Endodermal cell (in vitro differentiated cells): ENCODE results near the gene BSN. TPM values are rescaled to one million over a fixed set of nuclear protein-coding genes. Genes with fewer than 3 reads are reported as not detected.

Experiments used
- DNase-seq: peaks from one replicate; pipeline ENCODE4 v3.0.0-alpha.2; 2017
- H3K27ac ChIP-seq: 2 replicates; pipeline ENCODE4 v1.5.1; 2013; ENCODE audit warnings: mild to moderate bottlenecking, low read depth, low read length, moderate library complexity
- H3K27me3 ChIP-seq: 2 replicates; pipeline ENCODE4 v1.6.1; 2013; ENCODE audit warnings: mild to moderate bottlenecking, low read length, moderate library complexity; ENCODE audit not compliant: insufficient read depth, control insufficient read depth, poor library complexity, severe bottlenecking
- H3K36me3 ChIP-seq: 2 replicates; pipeline ENCODE4 v1.7.0; 2013; ENCODE audit warnings: mild to moderate bottlenecking, low read length, moderate library complexity; ENCODE audit not compliant: control insufficient read depth, insufficient read depth
- H3K4me1 ChIP-seq: one replicate; pipeline ENCODE4 v1.7.0; 2013; ENCODE audit warnings: low read length; ENCODE audit not compliant: control insufficient read depth, insufficient read depth
- H3K4me3 ChIP-seq: 2 replicates; pipeline ENCODE4 v1.5.1; 2013; ENCODE audit warnings: mild to moderate bottlenecking, low read length, moderate library complexity
- H3K9ac ChIP-seq: 2 replicates; pipeline ENCODE4 v1.6.1; 2013; ENCODE audit warnings: mild to moderate bottlenecking, low read length, moderate library complexity; ENCODE audit not compliant: poor library complexity, severe bottlenecking; ENCODE audit errors: extremely low read depth
- H3K9me3 ChIP-seq: 2 replicates; pipeline ENCODE4 v1.6.1; 2013; ENCODE audit warnings: mild to moderate bottlenecking, low read length, moderate library complexity; ENCODE audit not compliant: control insufficient read depth
- H3K27ac Mint-ChIP-seq: 2 replicates; pipeline ENCODE4 v1.8.0; 2020; ENCODE audit warnings: mixed read lengths
- H3K27me3 Mint-ChIP-seq: 2 replicates; pipeline ENCODE4 v1.8.0; 2021; ENCODE audit warnings: mild to moderate bottlenecking, mixed read lengths; ENCODE audit not compliant: insufficient read depth
- H3K36me3 Mint-ChIP-seq: 2 replicates; pipeline ENCODE4 v1.8.0; 2020; ENCODE audit warnings: low read depth, mixed read lengths
- H3K4me1 Mint-ChIP-seq: 2 replicates; pipeline ENCODE4 v1.8.0; 2020; ENCODE audit warnings: mixed read lengths
- H3K4me3 Mint-ChIP-seq: 2 replicates; pipeline ENCODE4 v1.8.0; 2020; ENCODE audit warnings: mild to moderate bottlenecking, moderate library complexity, mixed read lengths
- H3K9me3 Mint-ChIP-seq: 2 replicates; pipeline ENCODE4 v1.8.0; 2020; ENCODE audit warnings: mild to moderate bottlenecking, mixed read lengths
- CTCF ChIP-seq: fragments of 200-600 bp; sonication (generic); conservative IDR thresholded peaks from 2 replicates; pipeline ENCODE4 v1.5.0; 2021; ENCODE audit warnings: antibody characterized with exemption, mild to moderate bottlenecking
- WGBS, 2 experiments: methylation state at CpG; one replicate each; pipeline versions ENCODE4 v1.1.5 to v1.1.7; 2013; ENCODE audit warnings: missing lambda C conversion rate in 2 of 2, mixed read lengths in 1 of 2; ENCODE audit not compliant: insufficient coverage in 1 of 2, insufficient read length in 1 of 2; 5-methylcytosine and 5-hydroxymethylcytosine counted together
- total RNA-seq, 2 donors: library from RNA; stranded (reverse); fragmentation: NEBNext Ultra II Directional in 1 of 2; extraction: Animal tissue kit (Norgen Biotek cat#: 25700) in 1 of 2; gene quantifications; 2 replicates in 1 of 2; 3 replicates in 1 of 2; pipeline ENCODE4 v1.2.1, GENCODE V29; 2021

The BSN gene
- total RNA-seq, 2 donors from 2014 or later, result 2.4 to 2.5 TPM

GRCh38 chr3:49618412-49618811, 64.1 kb downstream of the BSN start:
- Mint-ChIP-seq H3K4me3 (no peak overlapping the region), H3K36me3 (no peaks in the 10 kb centered on the region), H3K4me1 (peaks cover 6% of the 10 kb centered on the region), H3K27ac (no peak overlapping the region), H3K27me3 (no peaks in the 10 kb centered on the region), H3K9me3 (no peaks in the 10 kb centered on the region)
- no peak overlapping the region for H3K27ac ChIP-seq
- peak; percentile 56 for DNase-seq
- TF ChIP-seq CTCF, result no peak
- no peaks in the 10 kb centered on the region for H3K9me3 ChIP-seq
- WGBS, 2 experiments, result 72 to 83% methylated on average over 4 of the region's 4 CpGs
- no peaks in the 10 kb centered on the region for H3K27me3 ChIP-seq
- H3K4me1 ChIP-seq, result no peaks in the 10 kb centered on the region
- H3K4me3 ChIP-seq, result no peak overlapping the region
- no peak overlapping the region for H3K9ac ChIP-seq
- no peaks in the 10 kb centered on the region for H3K36me3 ChIP-seq

GRCh38 chr3:49619649-49620048, 65.4 kb downstream of the BSN start:
- Mint-ChIP-seq H3K27me3 (no peaks in the 10 kb centered on the region), H3K27ac (no peak overlapping the region), H3K4me3 (no peak overlapping the region), H3K9me3 (no peaks in the 10 kb centered on the region), H3K36me3 (no peaks in the 10 kb centered on the region), H3K4me1 (peaks cover 6% of the 10 kb centered on the region)
- H3K4me3 ChIP-seq, result no peak overlapping the region
- H3K27ac ChIP-seq, result no peak overlapping the region
- no peaks in the 10 kb centered on the region for H3K9me3 ChIP-seq
- no peaks in the 10 kb centered on the region for H3K36me3 ChIP-seq
- no peaks in the 10 kb centered on the region for H3K27me3 ChIP-seq
- no peak for DNase-seq
- TF ChIP-seq CTCF, result no peak
- H3K4me1 ChIP-seq, result no peaks in the 10 kb centered on the region
- no peak overlapping the region for H3K9ac ChIP-seq
- WGBS, 2 experiments, result 88 to 91% methylated on average over 3 to 5 of the region's 5 CpGs

GRCh38 chr3:49620728-49621127, 66.5 kb downstream of the BSN start:
- DNase-seq, result peak; percentile 19
- no peaks in the 10 kb centered on the region for H3K9me3 ChIP-seq
- no peaks in the 10 kb centered on the region for H3K36me3 ChIP-seq
- H3K4me3 ChIP-seq, result no peak overlapping the region
- TF ChIP-seq CTCF, result no peak
- H3K9ac ChIP-seq, result no peak overlapping the region
- H3K36me3 Mint-ChIP-seq, result no peaks in the 10 kb centered on the region
- H3K27ac ChIP-seq, result no peak overlapping the region
- WGBS, 2 experiments, result 95 to 100% methylated on average over 4 to 8 of the region's 8 CpGs
- H3K27me3 ChIP-seq, result no peaks in the 10 kb centered on the region
- H3K27ac Mint-ChIP-seq, result no peak overlapping the region
- no peaks in the 10 kb centered on the region for H3K4me1 ChIP-seq
- H3K4me1 Mint-ChIP-seq, result peaks cover 6% of the 10 kb centered on the region
- no peaks in the 10 kb centered on the region for H3K9me3 Mint-ChIP-seq
- no peaks in the 10 kb centered on the region for H3K27me3 Mint-ChIP-seq
- H3K4me3 Mint-ChIP-seq, result no peak overlapping the region
